SIG-M5 treated with dmso at 0.1 percent for 504 hours (cell line): Measurements from ENCODE around the gene NAA10.
A peak's percentile ranks its signal among the peaks of the same experiment; 100 is the strongest.

Experiments
- DNase-seq: peaks from one replicate; lab custom pipeline; 2025; ENCODE audit not compliant: unreplicated experiment; lab: John Stamatoyannopoulos, UW

Gene NAA10

DNA sequence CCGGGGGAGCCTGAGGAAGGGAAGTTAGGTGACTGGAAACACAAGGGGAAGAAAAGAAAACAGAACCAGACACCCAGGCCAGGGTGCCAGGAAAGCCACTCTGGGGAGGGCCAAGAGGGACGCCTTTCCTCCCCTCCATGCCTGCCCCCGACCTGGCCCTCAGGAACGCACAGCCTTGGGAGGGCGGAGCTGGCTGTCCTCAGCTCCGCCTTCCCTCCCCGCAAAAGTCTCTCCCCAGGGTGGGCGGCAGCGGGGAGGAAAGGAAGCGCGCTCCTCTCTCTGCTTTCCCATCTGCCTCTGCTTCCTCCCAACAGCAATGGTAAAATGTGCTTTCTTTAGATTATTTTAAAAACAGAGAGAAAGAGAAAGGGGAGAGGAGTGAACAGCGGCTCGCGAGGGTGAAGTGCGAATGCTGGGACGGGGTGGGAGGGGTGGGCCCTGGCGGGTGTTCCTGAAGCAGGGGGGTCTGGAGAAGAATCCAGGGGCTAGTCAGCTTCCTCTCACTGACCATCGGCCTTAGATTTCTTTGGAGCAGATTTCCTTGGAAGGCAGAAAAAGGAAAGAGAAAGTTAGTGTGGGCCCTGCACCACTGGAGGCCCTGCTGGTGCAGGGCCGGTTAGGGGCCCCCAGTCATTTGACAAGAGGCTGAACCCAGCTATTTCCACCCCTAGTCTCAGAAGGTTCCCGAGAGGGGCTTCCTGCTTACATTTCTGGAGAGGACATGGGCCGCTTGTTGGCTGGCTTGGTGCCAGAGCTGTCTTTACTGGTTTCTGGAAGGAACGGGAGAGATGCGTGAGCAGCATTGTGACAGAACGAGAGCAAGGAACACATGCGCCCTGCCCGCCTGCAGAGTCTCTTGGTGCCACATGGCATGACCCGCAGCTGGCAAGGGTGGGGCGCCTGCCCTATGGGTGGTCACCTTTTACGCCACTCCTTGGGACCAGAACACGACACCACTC is 14.3 kb upstream of the NAA10 start:
- no peak for DNase-seq

DNA sequence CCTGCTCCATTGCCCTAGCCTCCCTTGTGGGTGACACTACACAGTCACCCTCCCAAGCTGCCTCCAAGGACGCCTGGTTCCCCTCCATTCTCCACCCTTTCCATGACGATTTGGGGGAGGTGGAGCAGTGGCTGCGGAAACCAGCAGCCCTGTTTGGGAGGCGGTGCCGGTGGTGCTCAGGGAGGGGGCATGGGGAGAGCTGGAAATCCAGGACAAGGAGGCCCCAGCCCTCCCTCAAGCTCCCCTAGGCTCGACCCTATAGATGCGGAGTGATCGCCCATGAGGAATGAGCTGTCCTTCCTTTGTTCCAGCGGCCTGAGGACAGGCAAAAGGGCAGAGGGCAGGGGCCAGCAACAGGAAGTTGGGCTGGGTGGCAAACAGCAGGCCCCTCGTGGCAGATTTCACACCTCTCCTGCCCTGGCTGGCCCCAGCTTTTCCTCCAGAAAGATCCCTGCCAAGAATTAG is 13.2 kb upstream of the NAA10 start:
- no peak for DNase-seq

DNA sequence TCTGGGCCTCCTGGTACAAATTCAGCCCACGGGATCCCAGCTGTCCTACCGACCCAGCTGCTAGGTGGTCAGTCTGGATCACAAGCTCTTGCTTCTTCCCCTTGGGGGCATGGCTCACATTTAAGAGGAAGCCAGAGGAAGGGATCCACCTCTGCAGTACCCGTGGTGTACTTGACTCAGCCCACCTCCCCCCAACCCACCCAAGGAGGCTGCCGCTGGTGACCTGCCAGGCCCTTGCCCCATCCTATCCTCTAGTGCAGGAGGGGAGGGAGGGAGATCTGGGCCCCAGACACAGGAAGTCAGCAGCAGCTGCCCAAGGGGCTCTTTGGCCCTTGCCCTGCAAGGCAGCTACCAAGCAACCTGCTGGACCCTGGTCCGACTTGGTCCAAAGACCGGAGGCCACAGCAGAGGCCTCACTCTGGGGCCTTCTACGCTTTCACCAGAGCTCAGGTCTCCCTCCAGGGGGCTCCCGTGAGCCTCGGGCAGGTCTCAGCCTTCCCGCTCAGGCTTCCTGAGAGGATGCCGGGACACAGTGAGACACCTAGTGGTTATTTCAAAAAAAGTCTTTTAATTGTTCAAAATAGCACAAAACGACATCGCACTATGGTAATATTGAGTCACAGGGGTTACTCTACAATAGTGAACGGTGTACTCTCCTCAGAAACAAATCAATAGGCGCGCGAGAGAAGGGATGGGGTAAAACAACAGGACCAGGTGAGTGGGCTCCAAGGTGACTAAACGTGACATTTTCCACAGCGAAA is 12.4 kb upstream of the NAA10 start:
- DNase-seq: peak; percentile 85

DNA sequence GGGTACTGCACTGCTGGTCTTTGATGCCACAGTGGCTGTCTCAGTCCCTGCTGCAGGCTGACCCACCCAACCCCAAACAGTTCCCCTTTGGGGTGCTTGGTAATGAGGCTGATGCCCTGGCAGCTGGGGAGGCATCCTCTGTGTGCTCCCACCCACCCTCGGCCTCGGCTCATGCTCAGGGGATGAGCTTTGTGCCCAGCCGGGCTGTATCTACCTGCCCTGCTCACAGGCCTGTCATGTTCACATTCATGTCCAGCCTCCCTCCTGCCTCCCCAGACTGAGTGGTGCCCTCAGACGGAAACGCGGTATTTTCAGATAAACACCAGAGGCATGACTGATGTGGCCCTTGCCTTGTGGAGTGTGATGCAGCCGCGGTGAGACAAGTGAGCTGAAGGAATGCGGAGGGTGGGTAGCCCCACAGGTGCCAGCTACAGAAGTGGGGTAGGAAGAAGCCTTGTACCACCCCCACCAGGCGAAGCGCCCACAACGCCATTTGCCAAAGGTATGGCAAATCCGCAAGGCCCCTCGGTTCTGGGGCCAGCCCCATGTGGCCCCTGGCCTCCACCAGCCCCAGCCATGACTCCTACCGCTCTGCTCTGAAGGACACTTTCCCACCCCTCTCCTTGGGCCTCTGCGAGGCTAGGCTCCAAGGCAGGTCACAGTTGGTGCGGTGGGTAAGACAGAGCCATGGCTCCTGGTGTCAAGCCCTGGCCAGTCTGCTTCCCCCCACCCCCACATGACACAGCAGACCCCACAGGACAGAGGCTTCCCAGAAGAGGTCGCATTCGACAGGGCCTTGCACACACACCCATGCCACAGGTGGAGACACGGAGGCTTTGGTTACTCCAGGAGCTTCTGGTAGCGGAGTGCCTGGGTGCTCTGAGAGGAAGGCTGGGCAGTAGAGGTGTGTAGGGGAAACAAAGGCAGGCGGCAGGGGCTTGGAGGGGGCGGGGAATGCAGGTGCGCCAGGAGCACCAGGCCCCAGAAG is 11.4 kb upstream of the NAA10 start:
- DNase-seq: no peak

DNA sequence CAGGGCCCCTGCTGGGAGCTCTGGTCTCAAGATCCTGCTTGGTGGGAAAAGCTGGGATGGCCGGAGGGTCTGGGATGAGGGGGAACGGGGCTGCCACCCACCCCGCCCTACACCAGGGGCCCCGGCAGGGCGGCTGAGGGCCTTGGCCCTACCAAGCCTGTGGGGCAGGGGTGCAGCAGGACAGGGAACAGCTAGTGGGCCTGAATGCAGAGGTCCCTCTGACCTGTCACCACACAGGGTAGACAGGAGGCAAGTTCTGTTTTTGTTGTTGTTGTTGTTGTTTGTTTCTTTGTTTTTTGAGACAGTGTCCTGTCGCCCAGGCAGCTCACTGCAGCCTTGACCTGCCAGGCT is 9.9 kb upstream of the NAA10 start:
- no peak for DNase-seq

DNA sequence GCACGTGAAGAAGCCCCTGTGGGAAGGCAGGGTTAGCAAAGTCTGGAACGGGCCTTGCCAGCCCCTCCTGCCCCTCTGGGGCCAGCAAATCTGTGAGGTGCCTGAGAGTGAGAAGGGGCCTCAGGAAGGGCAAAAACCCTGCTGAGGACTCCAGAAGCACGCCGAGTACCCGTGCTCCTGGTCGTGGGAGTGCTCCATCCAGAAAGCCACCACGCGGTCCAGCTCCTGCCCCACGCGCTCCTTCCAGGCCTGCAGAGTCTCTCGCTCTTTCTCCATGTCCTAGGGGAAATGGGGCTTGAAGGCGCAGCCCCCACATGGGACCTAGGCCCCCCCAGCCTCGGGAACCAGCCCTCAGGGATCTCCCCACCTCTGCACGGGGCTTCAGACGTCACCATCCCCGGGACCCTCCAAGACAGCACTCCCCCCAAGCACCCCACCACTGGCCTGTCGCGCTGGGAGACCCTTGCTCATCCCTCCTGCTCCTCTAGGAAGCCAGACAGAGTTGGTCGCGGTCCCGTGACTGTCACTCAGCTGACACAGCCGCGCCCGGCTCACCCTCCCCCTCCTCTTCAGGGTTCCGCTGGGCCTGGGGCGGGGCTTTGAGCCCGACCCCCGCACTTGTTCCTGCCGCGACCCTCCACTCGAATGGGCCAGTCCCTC is 9.4 kb upstream of the NAA10 start, which contains the start of gene RENBP:
RENBP (minus strand) TSS at position 504 of the 660 bp plus-strand sequence; CDS start at position 471, 33 bp downstream.
- DNase-seq: no peak

DNA sequence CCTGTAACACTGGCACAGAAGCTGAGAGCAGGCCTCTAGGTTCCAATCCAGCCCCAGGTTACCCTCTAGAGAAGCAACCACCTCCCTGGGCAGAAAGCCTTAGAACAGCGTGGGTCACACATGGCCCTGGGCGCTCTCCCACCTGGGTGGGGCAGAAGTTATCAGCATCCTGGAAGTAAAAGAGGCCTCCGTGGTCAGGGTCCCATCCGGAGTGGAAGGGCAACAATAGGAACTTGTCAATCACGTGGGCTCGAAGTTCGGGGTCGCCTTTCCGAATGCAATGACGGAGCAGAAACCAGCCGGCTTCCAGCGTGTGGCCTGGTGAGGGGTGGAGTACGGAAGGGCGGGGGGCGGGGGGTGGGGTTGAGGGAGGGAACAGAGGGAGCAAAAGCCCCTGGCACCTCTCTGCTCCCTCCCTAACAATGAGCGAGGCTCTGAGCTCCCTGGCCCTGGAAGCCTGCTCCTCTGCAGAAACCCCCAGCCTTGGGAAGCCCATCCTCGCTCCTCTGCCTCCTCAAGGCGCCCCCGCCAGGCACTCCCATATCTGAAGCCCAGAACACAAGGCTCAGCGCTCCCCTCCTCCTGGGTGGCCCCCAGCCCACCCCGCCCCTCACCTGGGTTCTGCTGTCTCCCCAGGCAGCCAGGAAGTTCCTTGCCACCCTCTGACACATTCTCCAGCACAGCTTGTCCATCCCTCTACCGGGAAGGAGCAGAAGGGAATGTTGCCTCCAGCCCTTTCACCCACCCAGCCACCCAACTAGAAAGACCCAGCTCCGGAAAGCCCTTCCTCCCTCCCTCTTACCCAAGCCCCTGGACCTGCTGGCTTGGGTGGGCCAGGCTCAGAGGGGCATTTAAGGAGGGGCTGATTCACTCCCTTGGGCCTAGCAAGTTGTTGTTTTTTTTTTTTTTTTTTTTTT is 6.8 kb upstream of the NAA10 start:
- no peak for DNase-seq

DNA sequence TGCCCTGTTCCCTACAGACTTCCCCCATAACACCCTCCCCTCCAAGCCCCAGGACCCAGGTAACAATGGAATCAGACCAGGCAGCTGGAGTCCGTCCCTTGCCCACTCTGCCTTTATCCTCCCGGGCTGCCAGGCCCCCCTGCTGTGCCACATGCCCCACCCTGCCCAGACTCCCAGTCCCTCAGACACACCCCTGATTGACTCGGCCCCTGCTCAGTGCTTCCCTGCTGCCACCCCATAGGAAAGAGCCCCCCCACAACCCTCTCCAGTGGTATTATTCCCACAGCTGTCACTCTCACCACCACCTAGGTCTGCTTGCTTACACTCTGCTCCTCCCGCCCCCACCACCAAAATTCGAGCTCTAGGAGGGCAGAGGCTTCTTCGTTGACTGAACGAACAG is 4.7 kb upstream of the NAA10 start:
- DNase-seq: no peak

DNA sequence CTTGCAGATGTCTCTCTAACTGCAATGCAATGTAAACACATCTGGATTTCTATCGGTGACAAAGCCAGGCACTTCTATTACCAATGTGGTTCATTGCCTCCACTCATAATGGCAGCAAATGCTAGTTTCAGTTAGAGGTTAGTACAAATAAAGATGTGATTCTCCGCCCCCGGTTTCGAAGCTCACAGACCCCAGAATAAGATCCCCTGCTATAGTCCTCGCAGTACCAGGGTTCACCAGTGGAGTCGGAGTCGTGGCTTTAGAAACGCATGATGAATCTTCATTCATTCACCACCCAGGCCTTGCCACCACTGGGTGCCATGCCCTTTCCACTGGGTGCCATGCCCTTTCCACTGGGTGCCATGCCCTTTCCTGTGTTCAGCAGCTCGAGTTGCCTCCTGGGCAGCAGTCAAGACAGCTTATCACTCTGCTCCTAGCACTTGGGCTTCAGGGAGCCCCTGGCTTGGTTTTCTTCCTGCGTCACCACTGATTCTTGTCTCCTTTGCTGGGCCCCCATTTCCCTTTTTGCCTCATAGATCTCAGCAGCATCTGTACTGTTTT is 3.5 kb upstream of the NAA10 start:
- no peak for DNase-seq

DNA sequence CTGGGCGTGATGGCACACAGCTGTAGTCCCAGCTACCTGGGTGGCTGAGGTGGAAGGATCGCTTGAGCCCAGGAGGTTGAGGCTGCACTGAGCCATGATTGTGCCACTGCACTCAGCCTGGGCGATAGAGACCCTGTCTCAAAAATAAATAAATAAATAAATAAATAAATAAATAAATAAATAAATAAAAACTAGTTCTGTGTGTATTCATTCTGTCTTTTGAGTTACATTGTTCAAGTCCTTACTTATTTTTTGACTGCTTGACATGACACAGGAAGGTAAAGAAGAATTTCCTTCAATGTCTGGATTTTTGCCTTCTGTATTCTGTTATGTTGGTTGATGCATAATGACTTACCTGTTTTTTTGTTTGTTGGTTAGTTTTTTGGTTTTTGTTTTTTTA is 2.2 kb upstream of the NAA10 start:
- no peak for DNase-seq

DNA sequence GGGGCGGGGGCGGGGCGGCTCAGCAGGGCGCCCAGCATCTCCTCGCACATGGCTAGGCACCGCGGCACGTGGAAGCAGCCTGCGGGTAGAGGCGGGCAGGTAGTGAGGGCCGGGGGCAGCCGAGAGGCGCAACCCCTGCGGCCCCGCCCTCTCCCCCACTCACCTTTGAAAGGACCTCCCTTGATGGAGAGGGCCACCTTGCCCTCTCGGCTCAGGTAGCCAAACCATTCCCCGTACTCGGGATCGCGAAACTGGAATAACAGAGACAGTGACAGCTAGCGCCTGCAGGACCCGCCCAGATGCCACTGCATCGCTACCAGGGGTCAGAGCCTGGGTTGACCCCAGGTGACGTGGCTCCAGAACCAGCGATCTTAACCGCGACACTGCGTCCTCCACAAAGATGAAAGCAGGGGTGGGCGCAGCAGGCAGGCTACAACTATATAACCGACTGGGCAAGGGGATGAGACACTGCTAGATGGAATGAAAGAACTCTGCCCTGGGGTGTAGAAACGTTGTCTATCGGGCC is 552 bp upstream of the NAA10 start:
- no peak for DNase-seq

DNA sequence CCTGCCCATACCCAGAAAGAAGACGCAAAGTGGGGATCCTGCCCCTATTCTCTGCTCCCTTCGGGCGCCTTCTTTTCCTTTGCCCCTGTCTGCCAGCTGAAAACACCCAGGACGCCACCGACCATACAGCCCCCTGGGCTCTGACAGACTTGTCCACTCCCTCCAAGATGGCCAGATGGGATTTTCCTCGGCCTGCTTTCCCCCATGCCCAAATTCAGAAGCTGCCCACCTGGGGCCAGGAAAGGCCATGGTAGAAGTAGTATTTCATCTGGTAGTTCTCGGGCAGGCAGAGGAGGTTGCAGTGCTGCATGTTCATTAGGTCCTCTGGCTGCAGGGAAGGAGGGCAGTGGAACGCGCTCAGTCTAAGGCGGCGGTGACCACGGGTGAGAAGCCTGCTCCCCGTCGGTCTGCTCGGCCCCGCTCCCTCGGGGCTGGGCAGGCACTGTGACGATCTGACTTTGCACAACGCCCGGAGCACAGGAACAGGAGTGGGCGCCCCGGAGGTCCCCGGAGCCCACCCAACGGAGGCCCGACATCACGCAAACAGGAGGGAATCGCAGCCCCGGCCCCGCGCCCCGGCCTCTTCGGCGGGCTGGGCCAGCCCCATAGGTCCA is 582 bp downstream of the NAA10 start:
- DNase-seq: no peak

DNA sequence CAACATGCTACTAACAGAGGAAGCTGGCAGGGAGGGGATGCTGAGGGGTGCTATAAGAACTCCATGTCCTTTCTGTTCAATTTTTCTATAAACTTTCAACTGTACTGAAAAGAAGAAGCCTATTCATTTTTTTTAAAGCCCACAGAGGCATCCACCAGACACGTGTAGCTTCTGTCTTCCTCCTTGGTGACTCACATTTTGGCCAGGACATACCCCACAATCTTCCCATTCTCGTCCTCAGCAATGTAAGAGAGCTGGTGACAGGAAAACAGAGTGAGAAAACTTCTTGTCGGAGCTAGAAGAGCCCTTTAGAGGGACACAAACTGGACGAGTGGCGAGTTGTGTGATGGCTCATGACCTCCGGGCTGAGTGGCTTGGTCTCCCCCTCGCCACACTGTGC is 1.1 kb downstream of the NAA10 start:
- no peak for DNase-seq

DNA sequence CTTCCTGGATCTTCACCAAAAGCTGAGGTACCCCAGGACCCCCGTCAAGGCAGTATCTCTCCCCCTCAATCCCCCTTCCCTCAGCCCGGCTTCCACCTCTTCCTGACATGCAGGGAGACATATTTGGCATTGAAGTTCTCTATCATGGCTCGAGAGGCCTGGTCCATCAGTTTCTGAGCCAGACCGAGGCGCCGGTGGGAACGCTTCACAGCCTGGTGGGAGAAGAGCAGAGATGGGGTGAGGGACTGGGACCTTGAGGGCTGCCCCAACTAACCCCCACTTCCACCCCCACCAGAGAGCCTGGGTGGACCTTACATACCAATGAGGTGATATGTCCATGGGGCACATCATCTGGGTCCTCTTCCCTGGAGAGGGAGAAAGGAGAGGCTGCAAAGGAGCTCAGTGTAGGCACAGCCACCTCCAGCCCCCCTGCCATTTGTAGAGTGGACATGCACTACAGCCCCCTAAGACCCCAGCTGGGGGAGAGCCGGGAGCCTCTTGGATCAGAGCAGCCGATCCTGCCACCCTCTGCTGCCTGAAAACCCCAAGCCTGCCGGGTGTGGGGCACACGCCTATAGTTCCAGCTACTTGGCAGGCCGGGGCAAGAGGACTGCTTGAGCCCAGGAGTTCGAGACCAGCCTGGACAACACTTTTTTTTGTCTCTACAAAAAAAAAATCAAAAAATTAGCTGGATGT is 2.5 kb downstream of the NAA10 start:
- DNase-seq: no peak

DNA sequence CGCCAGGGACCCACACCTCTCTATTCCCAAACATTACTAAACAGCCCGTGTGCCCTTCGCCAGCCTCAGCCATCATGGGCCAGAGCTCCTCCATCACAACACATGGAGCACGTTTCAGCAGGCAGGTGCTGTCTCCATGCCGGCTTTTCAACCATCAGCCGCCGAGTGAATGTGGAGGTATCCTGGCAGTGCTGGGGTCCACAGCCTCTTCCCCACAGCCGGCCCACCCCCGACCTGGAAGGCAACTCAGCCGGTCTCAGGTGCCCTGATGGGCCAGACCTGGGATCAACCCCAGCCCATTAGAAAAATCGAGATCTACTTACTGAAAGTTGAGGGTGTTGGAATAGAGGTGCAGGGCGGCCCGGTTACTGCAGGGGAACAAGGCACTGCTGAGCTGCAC is 3.1 kb downstream of the NAA10 start:
- DNase-seq: no peak

DNA sequence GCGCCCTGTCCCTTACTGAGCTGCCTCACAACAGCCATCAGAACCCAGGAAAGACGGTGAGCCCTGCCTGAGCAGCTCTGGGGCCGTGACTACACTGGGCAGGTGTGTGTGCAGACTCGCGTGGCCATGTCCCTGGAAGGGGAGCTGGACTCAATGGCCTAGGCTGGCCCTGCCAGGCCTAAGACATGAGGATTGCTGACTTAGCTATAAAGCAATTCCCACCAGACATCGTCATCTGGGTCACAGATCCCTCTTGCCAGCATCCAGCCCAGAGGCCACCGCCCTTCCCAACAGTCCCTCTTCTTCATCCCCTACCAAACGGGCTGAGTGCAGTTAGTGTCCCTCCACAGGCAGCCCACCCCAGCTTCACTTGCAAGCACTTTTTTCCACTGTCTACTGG is 3.7 kb downstream of the NAA10 start:
- DNase-seq: no peak

DNA sequence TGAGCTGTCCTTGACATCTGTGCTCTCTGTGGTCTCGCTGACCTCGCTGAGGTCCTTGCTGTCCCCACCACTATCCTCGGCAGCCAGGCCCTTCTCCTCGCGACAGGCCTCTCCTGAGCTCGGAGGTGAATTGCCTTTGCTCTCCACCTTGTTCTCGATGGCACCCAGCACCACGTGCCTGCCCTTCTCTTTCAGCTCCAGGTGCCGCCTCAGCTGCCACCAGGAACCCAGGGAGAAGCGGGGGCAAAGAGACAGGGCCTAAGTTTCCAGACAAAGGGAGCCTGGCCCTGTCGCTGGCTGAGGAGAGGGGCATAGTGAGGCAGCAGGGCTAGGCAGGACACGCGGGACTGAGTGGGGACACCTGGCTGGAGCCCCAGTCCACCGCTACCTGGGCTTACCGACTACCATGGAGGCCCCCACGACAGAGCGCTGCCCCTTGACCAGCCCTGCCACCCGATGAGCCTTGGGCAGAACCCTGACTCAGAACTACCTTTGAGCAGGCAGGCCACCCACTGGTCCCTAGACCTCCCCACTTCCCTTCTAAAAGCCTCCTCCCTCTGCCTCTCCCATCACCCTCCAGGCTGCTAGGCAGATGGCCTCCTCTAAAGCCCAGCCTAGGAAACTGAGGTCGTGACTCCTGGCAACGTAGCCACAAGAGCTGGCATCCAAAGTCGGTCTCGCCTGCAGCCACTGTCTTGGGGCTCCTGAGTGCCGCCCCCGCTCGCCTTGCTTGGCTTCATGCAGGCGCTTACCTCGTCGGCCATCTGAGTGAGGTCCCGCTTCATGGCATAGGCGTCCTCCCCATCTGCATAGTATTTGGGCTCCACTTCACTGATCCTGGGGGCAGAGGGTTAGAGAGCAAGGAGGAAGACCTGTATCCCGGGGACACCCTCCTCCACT is 4.6 kb downstream of the NAA10 start:
- no peak for DNase-seq
